SK-N-SH (cell line): ENCODE data around the gene NOD2.

Experiments used
- CHD2 ChIP-seq: fragments of 150-350 bp; IDR thresholded peaks from 2 replicates; pipeline ENCODE4 v1.6.1; 2018; ENCODE audit warnings: low read length; ENCODE audit not compliant: partially characterized antibody
- EP300 ChIP-seq, 2 experiments: IDR thresholded peaks; 2 replicates each; pipeline versions ENCODE4 v1.4.0 to v1.6.1; 2012; ENCODE audit warnings: borderline replicate concordance in 1 of 2, low read depth in 1 of 2, low read length in 1 of 2
- GABPA ChIP-seq: IDR thresholded peaks from 2 replicates; pipeline ENCODE4 v1.4.0; 2012; ENCODE audit warnings: low read depth, mild to moderate bottlenecking
- POLR2AphosphoS5 ChIP-seq: IDR thresholded peaks from 2 replicates; pipeline ENCODE4 v1.6.1; 2012; ENCODE audit warnings: low read depth, low read length
- TAF1 ChIP-seq: IDR thresholded peaks from 2 replicates; pipeline ENCODE4 v1.6.1; 2012; ENCODE audit warnings: low read depth, mild to moderate bottlenecking, low read length, moderate library complexity, borderline replicate concordance
- TEAD4 ChIP-seq: IDR thresholded peaks from 2 replicates; pipeline ENCODE4 v1.4.0; 2012; ENCODE audit warnings: mild to moderate bottlenecking, borderline replicate concordance; ENCODE audit not compliant: insufficient read depth
- TF ChIP-seq, protein P1 (sequence below): fragments of 150-350 bp; IDR thresholded peaks from 2 replicates; pipeline ENCODE4 v1.6.1; 2017; ENCODE audit warnings: antibody characterized with exemption, low read length, low read depth, borderline replicate concordance
- TF ChIP-seq, protein P2 (sequence below): fragments of 200-600 bp; sonication (generic); IDR thresholded peaks from 2 replicates; pipeline ENCODE4 v1.6.1; 2017; ENCODE audit warnings: antibody characterized with exemption, mild to moderate bottlenecking, moderate library complexity

DNA sequence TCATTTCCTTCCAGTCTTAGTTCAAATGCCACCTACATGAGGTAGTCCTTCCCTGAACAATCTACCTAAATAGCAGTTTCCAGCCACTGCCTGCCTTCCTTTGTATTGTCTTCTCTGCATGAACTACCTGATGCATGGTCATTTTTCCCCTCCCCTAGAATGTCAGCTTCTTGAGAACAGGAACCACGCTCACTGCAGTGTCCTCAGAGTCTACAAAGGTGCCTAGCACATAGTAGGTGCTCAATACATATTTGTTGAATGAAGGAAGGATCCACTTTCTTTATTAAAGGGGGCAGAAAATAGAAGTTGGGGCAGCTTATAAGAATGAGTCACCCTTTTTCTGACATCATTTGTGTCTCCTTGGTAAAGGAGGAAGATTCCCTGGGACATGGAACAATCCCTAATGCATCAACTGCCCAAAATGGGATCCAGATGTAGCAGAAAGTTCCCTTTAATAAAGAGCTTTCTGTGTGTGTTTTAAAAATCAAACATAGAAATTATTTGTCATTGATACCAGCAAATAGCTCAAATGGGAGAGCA lies 44.1 kb downstream of the NOD2 start:
- TF ChIP-seq, protein P1, sequence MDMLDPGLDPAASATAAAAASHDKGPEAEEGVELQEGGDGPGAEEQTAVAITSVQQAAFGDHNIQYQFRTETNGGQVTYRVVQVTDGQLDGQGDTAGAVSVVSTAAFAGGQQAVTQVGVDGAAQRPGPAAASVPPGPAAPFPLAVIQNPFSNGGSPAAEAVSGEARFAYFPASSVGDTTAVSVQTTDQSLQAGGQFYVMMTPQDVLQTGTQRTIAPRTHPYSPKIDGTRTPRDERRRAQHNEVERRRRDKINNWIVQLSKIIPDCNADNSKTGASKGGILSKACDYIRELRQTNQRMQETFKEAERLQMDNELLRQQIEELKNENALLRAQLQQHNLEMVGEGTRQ, result no peak
- TF ChIP-seq POLR2AphosphoS5, result no peak
- TF ChIP-seq, protein P2, sequence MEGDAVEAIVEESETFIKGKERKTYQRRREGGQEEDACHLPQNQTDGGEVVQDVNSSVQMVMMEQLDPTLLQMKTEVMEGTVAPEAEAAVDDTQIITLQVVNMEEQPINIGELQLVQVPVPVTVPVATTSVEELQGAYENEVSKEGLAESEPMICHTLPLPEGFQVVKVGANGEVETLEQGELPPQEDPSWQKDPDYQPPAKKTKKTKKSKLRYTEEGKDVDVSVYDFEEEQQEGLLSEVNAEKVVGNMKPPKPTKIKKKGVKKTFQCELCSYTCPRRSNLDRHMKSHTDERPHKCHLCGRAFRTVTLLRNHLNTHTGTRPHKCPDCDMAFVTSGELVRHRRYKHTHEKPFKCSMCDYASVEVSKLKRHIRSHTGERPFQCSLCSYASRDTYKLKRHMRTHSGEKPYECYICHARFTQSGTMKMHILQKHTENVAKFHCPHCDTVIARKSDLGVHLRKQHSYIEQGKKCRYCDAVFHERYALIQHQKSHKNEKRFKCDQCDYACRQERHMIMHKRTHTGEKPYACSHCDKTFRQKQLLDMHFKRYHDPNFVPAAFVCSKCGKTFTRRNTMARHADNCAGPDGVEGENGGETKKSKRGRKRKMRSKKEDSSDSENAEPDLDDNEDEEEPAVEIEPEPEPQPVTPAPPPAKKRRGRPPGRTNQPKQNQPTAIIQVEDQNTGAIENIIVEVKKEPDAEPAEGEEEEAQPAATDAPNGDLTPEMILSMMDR, result no peak
- TF ChIP-seq GABPA, result no peak
- TF ChIP-seq TAF1, result no peak
- no peak for TF ChIP-seq EP300 (IDR thresholded peaks at IDR 0.05; ENCODE audit: borderline replicate concordance in 1 of 2, low read depth in 1 of 2, low read length in 1 of 2)
- TF ChIP-seq TEAD4, result no peak
- TF ChIP-seq CHD2, result no peak
